HG03108 (cell line): ENCODE results near the gene ZFP92.

Experiments used
- ATAC-seq: cut with Tn5 transposase; IDR thresholded peaks from one replicate; pipeline ENCODE4 v1.9.1; 2021; ENCODE audit warnings: moderate library complexity; ENCODE audit not compliant: unreplicated experiment

ZFP92 gene

GRCh38 chrX:153454901-153455550 lies 43.8 kb downstream of the ZFP92 start:
- ATAC-seq, result no peak

GRCh38 chrX:153455571-153455970 lies 44.3 kb downstream of the ZFP92 start:
- no peak for ATAC-seq

- no peak for ATAC-seq
Measured at GRCh38 chrX:153456161-153456560, 44.9 kb downstream of the ZFP92 start.

GRCh38 chrX:153456704-153457103 lies 45.4 kb downstream of the ZFP92 start:
- ATAC-seq, result no peak

- no peak for ATAC-seq
Measured at GRCh38 chrX:153457136-153457825, 46.0 kb downstream of the ZFP92 start.

- ATAC-seq, result no peak
Measured at GRCh38 chrX:153457827-153458466, 46.7 kb downstream of the ZFP92 start.

GRCh38 chrX:153458476-153458875 lies 47.2 kb downstream of the ZFP92 start:
- no peak for ATAC-seq

GRCh38 chrX:153459986-153460385 lies 48.7 kb downstream of the ZFP92 start:
- ATAC-seq, result no peak

- no peak for ATAC-seq
Measured at GRCh38 chrX:153460826-153461225, 49.6 kb downstream of the ZFP92 start.
